HEK293 (cell line): Measurements from ENCODE around the gene IRAK2.

Source experiments
- FEZF1 ChIP-seq: fragments of 450-650 bp; formaldehyde crosslinking; IDR thresholded peaks from 2 replicates; pipeline ENCODE4 v1.5.1; 2016; ENCODE audit warnings: missing biosample characterization, missing genetic modification characterization
- ZNF274 ChIP-seq, 2 experiments: fragments of 200-500 bp in 1 of 2; fragments of 450-650 bp in 1 of 2; sonication (Bioruptor generic) in 1 of 2; formaldehyde crosslinking in 1 of 2; IDR thresholded peaks; 2 replicates each; pipeline versions ENCODE4 v1.5.1 to v1.6.1; 2014 to 2016; ENCODE audit warnings: borderline replicate concordance in 1 of 2, inconsistent platforms in 1 of 2, low read length in 1 of 2, missing biosample characterization in 1 of 2, missing genetic modification characterization in 1 of 2
- ZNF350 ChIP-seq: fragments of 450-650 bp; formaldehyde crosslinking; IDR thresholded peaks from 2 replicates; pipeline ENCODE4 v1.5.0; 2017; ENCODE audit warnings: missing biosample characterization, mild to moderate bottlenecking, missing genetic modification characterization
- ZNF677 ChIP-seq: fragments of 450-650 bp; IDR thresholded peaks from 2 replicates; pipeline ENCODE4 v1.5.0; 2018; ENCODE audit warnings: missing biosample characterization, mild to moderate bottlenecking, missing genetic modification characterization, moderate library complexity
- ZNF776 ChIP-seq: fragments of 450-650 bp; formaldehyde crosslinking; IDR thresholded peaks from 2 replicates; pipeline ENCODE4 v1.5.0; 2017; ENCODE audit warnings: missing biosample characterization, missing genetic modification characterization, borderline replicate concordance
- TF ChIP-seq, protein P1 (sequence below): fragments of 450-650 bp; formaldehyde crosslinking; IDR thresholded peaks from 2 replicates; pipeline ENCODE4 v1.5.1; 2016; ENCODE audit warnings: missing biosample characterization, missing genetic modification characterization

DNA sequence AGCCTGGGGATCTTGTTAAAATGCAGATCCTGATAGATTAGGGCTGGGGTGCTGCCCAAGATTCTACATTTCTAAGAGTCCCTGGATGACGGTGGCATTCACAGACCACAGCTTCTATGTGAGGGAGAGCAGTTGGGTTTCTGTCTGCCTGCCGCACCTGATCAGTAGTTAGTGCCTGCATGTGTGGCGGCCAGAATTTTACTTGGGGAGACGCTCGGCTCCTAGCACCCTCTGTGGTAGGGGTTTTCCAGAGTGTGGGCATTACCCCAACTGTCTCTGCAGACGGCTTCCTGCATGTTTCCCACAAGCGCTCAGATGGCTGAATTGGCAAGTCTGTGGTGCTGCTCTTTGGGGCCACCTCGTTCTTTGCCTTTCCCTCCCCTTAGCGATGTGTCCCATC, 119.8 kb downstream of the IRAK2 start:
- TF ChIP-seq ZNF274 (IDR thresholded peaks at IDR 0.05; ENCODE audit: low read length), result no peak
- no peak for TF ChIP-seq ZNF274 (tag by site-specific recombination; IDR thresholded peaks at IDR 0.05; ENCODE audit: borderline replicate concordance)
- no peak for TF ChIP-seq ZNF350 (tag by site-specific recombination)
- TF ChIP-seq, protein P1, sequence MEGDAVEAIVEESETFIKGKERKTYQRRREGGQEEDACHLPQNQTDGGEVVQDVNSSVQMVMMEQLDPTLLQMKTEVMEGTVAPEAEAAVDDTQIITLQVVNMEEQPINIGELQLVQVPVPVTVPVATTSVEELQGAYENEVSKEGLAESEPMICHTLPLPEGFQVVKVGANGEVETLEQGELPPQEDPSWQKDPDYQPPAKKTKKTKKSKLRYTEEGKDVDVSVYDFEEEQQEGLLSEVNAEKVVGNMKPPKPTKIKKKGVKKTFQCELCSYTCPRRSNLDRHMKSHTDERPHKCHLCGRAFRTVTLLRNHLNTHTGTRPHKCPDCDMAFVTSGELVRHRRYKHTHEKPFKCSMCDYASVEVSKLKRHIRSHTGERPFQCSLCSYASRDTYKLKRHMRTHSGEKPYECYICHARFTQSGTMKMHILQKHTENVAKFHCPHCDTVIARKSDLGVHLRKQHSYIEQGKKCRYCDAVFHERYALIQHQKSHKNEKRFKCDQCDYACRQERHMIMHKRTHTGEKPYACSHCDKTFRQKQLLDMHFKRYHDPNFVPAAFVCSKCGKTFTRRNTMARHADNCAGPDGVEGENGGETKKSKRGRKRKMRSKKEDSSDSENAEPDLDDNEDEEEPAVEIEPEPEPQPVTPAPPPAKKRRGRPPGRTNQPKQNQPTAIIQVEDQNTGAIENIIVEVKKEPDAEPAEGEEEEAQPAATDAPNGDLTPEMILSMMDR (tag by site-specific recombination), result no peak
- no peak for TF ChIP-seq ZNF677
- TF ChIP-seq ZNF776 (tag by site-specific recombination), result no peak
- TF ChIP-seq FEZF1 (tag by site-specific recombination), result no peak
